HL-60 (cell line): Measurements from ENCODE around the gene ENOX2.

Experiments used
- DNase-seq, 2 experiments: peaks; one replicate each; pipeline ENCODE4 v3.0.0-alpha.2; 2010 to 2020; ENCODE audit warnings: low read depth in 1 of 2, low spot score in 1 of 2
- H3K27ac ChIP-seq: fragments of 250-450 bp; sonication (Bioruptor Pico); replicated peaks from 2 replicates; pipeline ENCODE4 v1.5.1; 2020; ENCODE audit warnings: mild to moderate bottlenecking, moderate library complexity
- H3K27me3 ChIP-seq: fragments of 250-450 bp; sonication (Bioruptor Pico); 2 replicates; pipeline ENCODE4 v1.5.1; 2021; ENCODE audit warnings: mild to moderate bottlenecking, moderate library complexity; ENCODE audit not compliant: insufficient read depth, poor library complexity, severe bottlenecking
- H3K4me3 ChIP-seq: replicated peaks from 2 replicates; pipeline ENCODE4 v1.5.1; 2011; ENCODE audit warnings: mild to moderate bottlenecking, control low read depth, low read length; ENCODE audit not compliant: insufficient read depth
- CTCF ChIP-seq: IDR thresholded peaks from one replicate; pipeline ENCODE4 v1.5.1; 2011; ENCODE audit warnings: low read length, control low read depth, inconsistent platforms; ENCODE audit not compliant: insufficient read depth
- GABPA ChIP-seq: IDR thresholded peaks from 2 replicates; pipeline ENCODE4 v1.6.1; 2012; ENCODE audit warnings: low read depth
- POLR2AphosphoS5 ChIP-seq: IDR thresholded peaks from 2 replicates; pipeline ENCODE4 v1.6.1; 2012; ENCODE audit warnings: low read depth
- REST ChIP-seq: IDR thresholded peaks from 2 replicates; pipeline ENCODE4 v1.6.1; 2012; ENCODE audit warnings: low read depth; ENCODE audit not compliant: insufficient replicate concordance
- SPI1 ChIP-seq: IDR thresholded peaks from 2 replicates; pipeline ENCODE4 v1.6.1; 2012; ENCODE audit warnings: low read depth, mild to moderate bottlenecking, borderline replicate concordance

Gene ENOX2

GRCh38 chrX:130772105-130772775, 130.8 kb downstream of the ENOX2 start:
- no peak for DNase-seq
- Histone ChIP-seq H3K27ac (no peak overlapping the region), H3K4me3 (no peak overlapping the region), H3K27me3 (no peaks in the 10 kb centered on the region)
- TF ChIP-seq CTCF (no peak), SPI1 (no peak), REST (no peak), GABPA (no peak), POLR2AphosphoS5 (no peak)

- no peaks in the 10 kb centered on the region for H3K27me3 ChIP-seq
- no peak for TF ChIP-seq POLR2AphosphoS5
- no peak overlapping the region for H3K4me3 ChIP-seq
- no peak overlapping the region for H3K27ac ChIP-seq
- DNase-seq, result no peak
Measured at GRCh38 chrX:130771648-130772047, 131.4 kb downstream of the ENOX2 start.

- Histone ChIP-seq H3K27me3 (no peaks in the 10 kb centered on the region), H3K27ac (no peak overlapping the region), H3K4me3 (no peak overlapping the region)
- TF ChIP-seq GABPA (no peak), REST (no peak), POLR2AphosphoS5 (no peak), SPI1 (no peak), CTCF (no peak)
- no peak for DNase-seq
Measured at GRCh38 chrX:130771230-130771629, 131.8 kb downstream of the ENOX2 start.

- no peaks in the 10 kb centered on the region for H3K27me3 ChIP-seq
- no peak overlapping the region for H3K4me3 ChIP-seq
- TF ChIP-seq CTCF (no peak), REST (no peak), POLR2AphosphoS5 (no peak), SPI1 (no peak), GABPA (no peak)
- no peak for DNase-seq
- H3K27ac ChIP-seq, result no peak overlapping the region
Measured at GRCh38 chrX:130770615-130771014, 132.4 kb downstream of the ENOX2 start.
